OCI-LY3 (cell line): Measurements from ENCODE around the gene UBE4A.

Experiments
- H2AFZ ChIP-seq: fragments of 200-600, 300-600 bp; shearing (Covaris generic); 2 replicates; pipeline ENCODE4 v1.6.0; 2014; ENCODE audit warnings: antibody characterized with exemption, low read depth, low read length
- H3K27ac ChIP-seq: fragments of 200-600, 300-600 bp; sonication (generic); 2 replicates; pipeline ENCODE4 v1.5.1; 2014; ENCODE audit warnings: mild to moderate bottlenecking, low read length, moderate library complexity, mixed read lengths
- H3K27me3 ChIP-seq: fragments of 200-600, 300-600 bp; sonication (generic); 2 replicates; pipeline ENCODE4 v1.6.1; 2014; ENCODE audit warnings: low read depth, low read length, mixed read lengths
- H3K36me3 ChIP-seq: fragments of 200-600, 300-600 bp; sonication (generic); replicated peaks from 2 replicates; pipeline ENCODE3; 2014; ENCODE audit warnings: low read depth, low read length, mixed read lengths
- H3K4me1 ChIP-seq: fragments of 300-600, 200-600 bp; sonication (generic); 2 replicates; pipeline ENCODE4 v1.6.1; 2014; ENCODE audit warnings: low read length, mixed read lengths
- H3K4me2 ChIP-seq: fragments of 200-600, 300-600 bp; sonication (generic); 2 replicates; pipeline ENCODE4 v1.6.1; 2014; ENCODE audit warnings: low read length, mixed read lengths
- H3K4me3 ChIP-seq: fragments of 300-600, 200-600 bp; sonication (generic); 2 replicates; pipeline ENCODE4 v1.5.1; 2014; ENCODE audit warnings: antibody characterized with exemption, mild to moderate bottlenecking, low read length, moderate library complexity
- H3K79me2 ChIP-seq: fragments of 300-600, 200-600 bp; shearing (Covaris generic); 2 replicates; pipeline ENCODE4 v1.6.1; 2014; ENCODE audit warnings: mild to moderate bottlenecking, low read length, mixed read lengths
- H3K9ac ChIP-seq: fragments of 300-600, 200-600 bp; shearing (Covaris generic); 2 replicates; pipeline ENCODE4 v1.6.0; 2014; ENCODE audit warnings: mild to moderate bottlenecking, low read length, moderate library complexity
- H3K9me3 ChIP-seq: fragments of 200-600, 300-600 bp; shearing (Covaris generic); 2 replicates; pipeline ENCODE4 v1.6.1; 2014; ENCODE audit warnings: low read length, mixed read lengths; ENCODE audit not compliant: insufficient read depth
- H4K20me1 ChIP-seq: fragments of 200-600, 300-600 bp; sonication (generic); 2 replicates; pipeline ENCODE4 v1.6.1; 2016; ENCODE audit warnings: low read length, mixed read lengths; ENCODE audit not compliant: insufficient read depth
- CTCF ChIP-seq: fragments of 200-600, 300-600 bp; sonication (generic); IDR thresholded peaks from 2 replicates; pipeline ENCODE4 v1.5.1; 2014; ENCODE audit warnings: antibody characterized with exemption, low read length, low read depth
- EZH2phosphoT487 ChIP-seq: fragments of 200-600 bp; shearing (Covaris generic); IDR thresholded peaks from 2 replicates; pipeline ENCODE4 v1.6.1; 2018; ENCODE audit warnings: antibody characterized with exemption, mixed run types, low read depth

The UBE4A gene

GRCh38 chr11:118406599-118407166 is 47.3 kb downstream of the UBE4A start:
- H3K4me2 ChIP-seq, result no peak overlapping the region
- H3K4me3 ChIP-seq, result no peak overlapping the region
- H3K27me3 ChIP-seq, result no peaks in the 10 kb centered on the region
- no peak overlapping the region for H2AFZ ChIP-seq
- no peak overlapping the region for H3K27ac ChIP-seq
- no peaks in the 10 kb centered on the region for H3K9me3 ChIP-seq
- H3K4me1 ChIP-seq, result peaks cover 8% of the 10 kb centered on the region
- peaks cover 18% of the 10 kb centered on the region; the same call in 1 of the 2 replicates for H4K20me1 ChIP-seq
- TF ChIP-seq CTCF (no peak), EZH2phosphoT487 (no peak)
- H3K9ac ChIP-seq, result no peak overlapping the region
- peaks cover 52% of the 10 kb centered on the region for H3K79me2 ChIP-seq
- peaks cover 21% of the 10 kb centered on the region for H3K36me3 ChIP-seq

GRCh38 chr11:118410055-118410745 is 50.8 kb downstream of the UBE4A start:
- no peaks in the 10 kb centered on the region for H3K4me1 ChIP-seq
- peaks cover 18% of the 10 kb centered on the region for H3K36me3 ChIP-seq
- TF ChIP-seq CTCF (no peak), EZH2phosphoT487 (no peak)
- no peak overlapping the region for H3K9ac ChIP-seq
- no peak overlapping the region for H3K4me2 ChIP-seq
- H3K9me3 ChIP-seq, result no peaks in the 10 kb centered on the region
- no peak overlapping the region for H2AFZ ChIP-seq
- H3K79me2 ChIP-seq, result peaks cover 17% of the 10 kb centered on the region
- H4K20me1 ChIP-seq, result peaks cover 6% of the 10 kb centered on the region; the same call in 1 of the 2 replicates
- no peaks in the 10 kb centered on the region for H3K27me3 ChIP-seq
- no peak overlapping the region for H3K27ac ChIP-seq
- H3K4me3 ChIP-seq, result no peak overlapping the region

GRCh38 chr11:118411530-118411929 is 52.1 kb downstream of the UBE4A start:
- H3K27me3 ChIP-seq, result no peaks in the 10 kb centered on the region
- no peaks in the 10 kb centered on the region for H3K9me3 ChIP-seq
- no peaks in the 10 kb centered on the region for H3K4me1 ChIP-seq
- no peak overlapping the region for H3K27ac ChIP-seq
- peaks cover 15% of the 10 kb centered on the region for H3K36me3 ChIP-seq
- peaks cover 4% of the 10 kb centered on the region; the same call in 1 of the 2 replicates for H4K20me1 ChIP-seq
- TF ChIP-seq CTCF (no peak), EZH2phosphoT487 (no peak)
- no peak overlapping the region for H3K9ac ChIP-seq
- H3K4me3 ChIP-seq, result no peak overlapping the region
- no peak overlapping the region for H3K4me2 ChIP-seq
- H3K79me2 ChIP-seq, result peaks cover 4% of the 10 kb centered on the region
- no peak overlapping the region for H2AFZ ChIP-seq

- H3K4me2 ChIP-seq, result no peak overlapping the region
- no peak overlapping the region for H3K9ac ChIP-seq
- no peak overlapping the region for H3K27ac ChIP-seq
- H3K4me3 ChIP-seq, result no peak overlapping the region
- no peaks in the 10 kb centered on the region for H3K9me3 ChIP-seq
- no peak overlapping the region for H2AFZ ChIP-seq
- H3K4me1 ChIP-seq, result no peaks in the 10 kb centered on the region
- H3K27me3 ChIP-seq, result no peaks in the 10 kb centered on the region
- TF ChIP-seq EZH2phosphoT487 (no peak), CTCF (no peak)
- no peaks in the 10 kb centered on the region for H3K79me2 ChIP-seq
- H3K36me3 ChIP-seq, result peaks cover 8% of the 10 kb centered on the region
- no peaks in the 10 kb centered on the region for H4K20me1 ChIP-seq
Observed at GRCh38 chr11:118412921-118413320, 53.5 kb downstream of the UBE4A start.
